ENCODE measurements around the gene CETP. TPM values are rescaled to one million over a fixed set of nuclear protein-coding genes. Genes with fewer than 3 reads are reported as not detected.

Gene CETP
- total and polyA plus RNA-seq, 7 donors: 0.36 to 2.1 (median 0.88) TPM; not detected in 3

- intact Hi-C loops (cut with DNase I): loop anchor here (10.0 kb wide), 2 partner anchors 330 to 1190 kb away; partner anchors contain the start of genes CFAP20 and MT2A
- Histone ChIP-seq H3K36me3 (peaks cover 34 to 54% (median 42%) of the 10 kb centered on the region in 4 donors), H3K27ac (peak overlapping the region in 1 of 4 donors; percentile 100), H3K4me1 (peaks cover 0 to 46% (median 38%) of the 10 kb centered on the region in 4 donors), H3K9me3 (no peaks in the 10 kb centered on the region), H3K4me3 (peak overlapping the region in 2 of 4 donors; percentile 86 to 100), H3K27me3 (no peaks in the 10 kb centered on the region)
- DNase-seq: no peak
- TF ChIP-seq POLR2A (IDR thresholded peaks at IDR 0.05): no peak
- WGBS, 2 donors: 55 to 61% methylated on average over 5 of the region's 5 CpGs
Observed at GRCh38 chr16:56935201-56935600, 26.5 kb upstream of the CETP start.

DNA sequence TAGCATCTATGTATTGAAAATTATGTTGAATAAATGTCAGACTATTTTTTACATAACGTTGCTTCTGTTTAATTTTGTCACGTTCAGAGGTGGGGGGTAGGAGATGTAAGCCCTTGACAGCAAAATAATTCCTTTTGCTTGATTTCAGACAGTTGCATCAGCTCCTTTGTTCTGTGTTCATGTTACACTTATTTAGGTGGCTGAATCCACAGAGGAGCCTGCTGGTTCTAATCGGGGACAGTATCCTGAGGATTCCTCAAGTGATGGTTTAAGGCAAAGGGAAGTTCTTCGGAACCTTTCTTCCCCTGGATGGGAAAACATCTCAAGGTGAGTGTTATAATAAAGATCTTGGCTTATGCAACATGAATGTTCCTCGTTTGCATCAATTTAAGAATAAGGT, 25.3 kb upstream of the CETP start:
- H3K27ac ChIP-seq: no peak overlapping the region
- WGBS, 2 donors: 78 to 81% methylated on average over 5 of the region's 5 CpGs
- H3K4me1 ChIP-seq: peaks cover 0 to 42% (median 34%) of the 10 kb centered on the region in 4 donors
- H3K4me3 ChIP-seq: no peak overlapping the region
- TF ChIP-seq, protein P1, sequence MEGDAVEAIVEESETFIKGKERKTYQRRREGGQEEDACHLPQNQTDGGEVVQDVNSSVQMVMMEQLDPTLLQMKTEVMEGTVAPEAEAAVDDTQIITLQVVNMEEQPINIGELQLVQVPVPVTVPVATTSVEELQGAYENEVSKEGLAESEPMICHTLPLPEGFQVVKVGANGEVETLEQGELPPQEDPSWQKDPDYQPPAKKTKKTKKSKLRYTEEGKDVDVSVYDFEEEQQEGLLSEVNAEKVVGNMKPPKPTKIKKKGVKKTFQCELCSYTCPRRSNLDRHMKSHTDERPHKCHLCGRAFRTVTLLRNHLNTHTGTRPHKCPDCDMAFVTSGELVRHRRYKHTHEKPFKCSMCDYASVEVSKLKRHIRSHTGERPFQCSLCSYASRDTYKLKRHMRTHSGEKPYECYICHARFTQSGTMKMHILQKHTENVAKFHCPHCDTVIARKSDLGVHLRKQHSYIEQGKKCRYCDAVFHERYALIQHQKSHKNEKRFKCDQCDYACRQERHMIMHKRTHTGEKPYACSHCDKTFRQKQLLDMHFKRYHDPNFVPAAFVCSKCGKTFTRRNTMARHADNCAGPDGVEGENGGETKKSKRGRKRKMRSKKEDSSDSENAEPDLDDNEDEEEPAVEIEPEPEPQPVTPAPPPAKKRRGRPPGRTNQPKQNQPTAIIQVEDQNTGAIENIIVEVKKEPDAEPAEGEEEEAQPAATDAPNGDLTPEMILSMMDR (IDR thresholded peaks at IDR 0.05): no peak
- no peak for TF ChIP-seq EP300 (IDR thresholded peaks at IDR 0.05)
- no peak for TF ChIP-seq POLR2AphosphoS5 (IDR thresholded peaks at IDR 0.05)
- TF ChIP-seq POLR2A (IDR thresholded peaks at IDR 0.05): no peak
- peaks cover 47 to 67% (median 54%) of the 10 kb centered on the region in 4 donors for H3K36me3 ChIP-seq
- intact Hi-C loops (cut with DNase I): loop anchor here (10.0 kb wide), 2 partner anchors 332 to 1188 kb away; partner anchors contain the start of genes CFAP20 and MT2A
- H3K27me3 ChIP-seq: no peaks in the 10 kb centered on the region
- no peak for DNase-seq
- H3K9me3 ChIP-seq: no peaks in the 10 kb centered on the region

DNA sequence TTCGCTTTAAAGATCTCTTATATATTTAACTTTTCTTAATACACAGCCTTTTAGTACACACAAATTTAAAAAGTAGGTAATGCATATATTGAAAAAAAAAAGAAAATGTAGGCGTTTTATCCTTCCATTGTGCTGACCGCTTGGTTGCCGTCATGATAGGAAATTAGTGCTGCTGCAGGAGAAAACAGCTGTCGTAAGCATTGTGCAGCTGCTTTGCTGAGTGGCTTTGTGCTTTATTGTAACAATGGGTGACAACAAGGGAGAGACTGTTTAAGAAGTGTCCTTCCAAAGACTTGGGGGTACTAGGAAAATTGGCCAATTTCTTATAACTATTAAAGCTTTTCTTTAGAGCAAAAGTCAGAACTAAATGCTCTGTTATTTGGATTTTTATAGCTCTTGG, 24.8 kb upstream of the CETP start:
- 88 to 92% methylated on average over 5 of the region's 5 CpGs for WGBS, 2 donors
- H3K9me3 ChIP-seq: no peaks in the 10 kb centered on the region
- DNase-seq: no peak
- TF ChIP-seq POLR2A (IDR thresholded peaks at IDR 0.05) (no peak), POLR2AphosphoS5 (IDR thresholded peaks at IDR 0.05) (no peak)
- no peaks in the 10 kb centered on the region for H3K27me3 ChIP-seq
- intact Hi-C loops (cut with DNase I): loop anchor here (10.0 kb wide), 2 partner anchors 332 to 1188 kb away; partner anchors contain the start of genes CFAP20 and MT2A
- no peak overlapping the region for H3K27ac ChIP-seq
- peaks cover 0 to 40% (median 33%) of the 10 kb centered on the region in 4 donors for H3K4me1 ChIP-seq
- peaks cover 52 to 71% (median 59%) of the 10 kb centered on the region in 4 donors for H3K36me3 ChIP-seq
- H3K4me3 ChIP-seq: no peak overlapping the region

DNA sequence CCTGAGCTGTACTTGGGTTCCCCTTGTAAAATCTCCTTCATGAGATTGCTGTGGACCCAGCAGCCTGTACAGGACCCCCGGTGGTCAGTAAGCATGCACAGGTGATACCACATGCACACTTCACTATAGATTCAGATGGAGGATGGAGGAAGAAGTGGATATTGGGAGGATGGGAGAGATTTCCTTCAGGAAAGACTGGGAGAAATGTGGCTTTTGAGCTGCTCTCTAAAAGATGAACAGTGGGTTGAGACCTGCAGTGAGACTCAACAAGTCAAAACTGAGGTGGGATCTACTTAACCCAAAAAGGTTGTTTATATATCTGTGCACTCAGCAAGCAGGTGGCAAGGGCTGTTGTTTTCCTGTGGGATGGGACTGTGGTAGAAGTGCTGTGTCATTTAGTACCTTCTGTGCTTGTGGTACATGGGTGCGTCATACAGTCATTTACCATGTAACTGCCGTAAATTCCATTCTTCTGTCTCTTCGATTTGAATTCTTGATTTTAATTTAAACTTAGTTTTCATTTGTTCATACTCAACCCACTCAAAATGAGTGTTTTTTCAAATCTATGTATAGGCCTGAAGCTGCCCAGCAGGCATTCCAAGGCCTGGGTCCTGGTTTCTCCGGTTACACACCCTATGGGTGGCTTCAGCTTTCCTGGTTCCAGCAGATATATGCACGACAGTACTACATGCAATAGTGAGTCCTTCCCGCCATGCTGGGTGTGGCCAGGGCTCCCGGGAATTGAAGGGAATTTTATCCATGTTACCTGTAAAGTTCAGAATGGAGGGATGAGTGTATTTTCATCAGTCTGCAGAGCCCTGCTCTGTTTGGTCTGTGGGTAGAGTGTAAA, 22.9 kb upstream of the CETP start:
- intact Hi-C loops (cut with DNase I): loop anchor here (10.0 kb wide), 2 partner anchors 334 to 1186 kb away; partner anchors contain the start of genes CFAP20 and MT2A
- Histone ChIP-seq H3K9me3 (no peaks in the 10 kb centered on the region), H3K27me3 (no peaks in the 10 kb centered on the region), H3K4me1 (peaks cover 0 to 33% (median 26%) of the 10 kb centered on the region in 4 donors), H3K4me3 (no peak overlapping the region), H3K36me3 (peaks cover 71 to 91% (median 78%) of the 10 kb centered on the region in 4 donors), H3K27ac (no peak overlapping the region)
- DNase-seq: peak; percentile 34
- WGBS, 2 donors: 59 to 71% methylated on average over 8 of the region's 8 CpGs
- no peak for TF ChIP-seq EP300 (IDR thresholded peaks at IDR 0.05)

DNA sequence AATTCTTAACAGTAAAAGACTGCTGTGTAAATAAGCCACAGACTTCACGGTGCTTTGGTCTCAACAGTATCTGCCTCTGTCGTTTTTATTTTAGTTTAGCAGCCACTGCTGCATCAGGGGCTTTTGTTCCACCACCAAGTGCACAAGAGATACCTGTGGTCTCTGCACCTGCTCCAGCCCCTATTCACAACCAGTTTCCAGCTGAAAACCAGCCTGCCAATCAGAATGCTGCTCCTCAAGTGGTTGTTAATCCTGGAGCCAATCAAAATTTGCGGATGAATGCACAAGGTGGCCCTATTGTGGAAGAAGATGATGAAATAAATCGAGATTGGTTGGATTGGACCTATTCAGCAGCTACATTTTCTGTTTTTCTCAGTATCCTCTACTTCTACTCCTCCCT, 21.9 kb upstream of the CETP start:
- Histone ChIP-seq H3K27me3 (no peaks in the 10 kb centered on the region), H3K36me3 (peaks cover 80 to 100% (median 86%) of the 10 kb centered on the region in 4 donors), H3K4me1 (peaks cover 0 to 24% (median 17%) of the 10 kb centered on the region in 4 donors), H3K27ac (no peak overlapping the region), H3K9me3 (no peaks in the 10 kb centered on the region), H3K4me3 (no peak overlapping the region)
- intact Hi-C loops (cut with DNase I): loop anchor here (10.0 kb wide), 2 partner anchors 335 to 1185 kb away; partner anchors contain the start of genes CFAP20 and MT2A
- DNase-seq: peak; percentile 26
- 68 to 73% methylated on average over 4 of the region's 4 CpGs for WGBS, 2 donors
- TF ChIP-seq, protein P1 (IDR thresholded peaks at IDR 0.05): no peak
- no peak for TF ChIP-seq POLR2AphosphoS5 (IDR thresholded peaks at IDR 0.05)
- TF ChIP-seq POLR2A (IDR thresholded peaks at IDR 0.05): no peak
- no peak for TF ChIP-seq EP300 (IDR thresholded peaks at IDR 0.05)

- Histone ChIP-seq H3K4me1 (peaks cover 0 to 11% (median 5%) of the 10 kb centered on the region in 4 donors), H3K27me3 (no peaks in the 10 kb centered on the region), H3K9me3 (no peaks in the 10 kb centered on the region), H3K27ac (no peak overlapping the region), H3K4me3 (no peak overlapping the region), H3K36me3 (peaks cover 83 to 100% (median 91%) of the 10 kb centered on the region in 4 donors)
- intact Hi-C loops (cut with DNase I): no loop called here
- WGBS, 2 donors: 60 to 87% methylated on average over 2 of the region's 2 CpGs
- TF ChIP-seq POLR2A (IDR thresholded peaks at IDR 0.05) (no peak), EP300 (IDR thresholded peaks at IDR 0.05) (no peak), POLR2AphosphoS5 (IDR thresholded peaks at IDR 0.05) (no peak)
- TF ChIP-seq, protein P1 (IDR thresholded peaks at IDR 0.05): no peak
- no peak for DNase-seq
Observed at GRCh38 chr16:56941092-56941491, 20.7 kb upstream of the CETP start.

All from sigmoid colon (tissue), 7 donors.